Measurements from ENCODE around the gene TXNRD2.

GRCh38 chr22:19940536-19941364, 868 bp downstream of the TXNRD2 start:
- TF ChIP-seq CTCF (IDR thresholded peaks at IDR 0.05) (no peak), EZH2 (IDR thresholded peaks at IDR 0.05) (no peak)
